C4-2B (cell line): ENCODE measurements around the gene IQCE.

Experiments
- CTCF ChIP-seq: fragments of 450-650 bp; conservative IDR thresholded peaks from 2 replicates; pipeline ENCODE4 v1.5.1; 2017; ENCODE audit warnings: mild to moderate bottlenecking
- ZFX ChIP-seq: fragments of 450-650 bp; IDR thresholded peaks from 2 replicates; pipeline ENCODE4 v1.6.1; 2017

GRCh38 chr7:2629746-2630681 lies 71.2 kb downstream of the IQCE start:
- TF ChIP-seq CTCF (no peak), ZFX (no peak)
